Measurements from ENCODE around the gene MMS19.

Gene MMS19

DNA sequence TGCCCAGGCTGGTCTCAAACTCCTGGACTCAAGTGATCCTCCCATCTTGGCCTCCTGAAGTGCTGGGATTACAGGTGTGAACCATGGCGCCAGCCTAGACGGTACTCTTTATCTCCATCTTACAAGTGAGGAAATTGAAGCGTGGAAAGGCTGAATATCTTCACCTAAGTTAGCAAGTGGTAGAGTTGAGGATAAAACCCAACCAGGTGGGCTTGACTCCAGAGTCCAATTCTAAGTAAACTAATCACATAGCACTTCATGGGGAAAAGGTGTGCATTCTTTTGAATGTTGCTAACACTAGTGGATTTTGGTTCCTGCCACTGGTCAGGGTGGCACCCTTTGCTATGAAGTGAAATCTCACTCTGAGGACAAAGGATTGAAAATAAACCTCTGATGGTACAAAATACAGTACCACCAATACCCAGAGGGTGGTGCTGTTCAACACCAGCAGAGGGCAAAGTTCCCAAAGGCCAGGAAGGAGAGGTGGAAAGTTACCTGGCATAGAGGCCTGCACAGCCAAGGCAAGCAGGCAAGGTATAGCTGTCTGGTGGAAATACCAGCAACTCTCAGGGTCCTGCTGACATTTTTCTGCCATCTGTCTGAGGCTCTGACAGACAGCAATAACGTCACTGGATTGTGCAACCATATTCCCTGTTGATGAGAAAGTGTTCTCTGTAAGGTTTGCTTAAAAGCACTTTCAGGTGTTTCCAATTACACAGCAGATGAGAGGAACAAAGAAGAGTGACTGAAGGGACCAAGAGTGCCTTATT is 34.7 kb downstream of the MMS19 start:
- TF ChIP-seq, protein P1, sequence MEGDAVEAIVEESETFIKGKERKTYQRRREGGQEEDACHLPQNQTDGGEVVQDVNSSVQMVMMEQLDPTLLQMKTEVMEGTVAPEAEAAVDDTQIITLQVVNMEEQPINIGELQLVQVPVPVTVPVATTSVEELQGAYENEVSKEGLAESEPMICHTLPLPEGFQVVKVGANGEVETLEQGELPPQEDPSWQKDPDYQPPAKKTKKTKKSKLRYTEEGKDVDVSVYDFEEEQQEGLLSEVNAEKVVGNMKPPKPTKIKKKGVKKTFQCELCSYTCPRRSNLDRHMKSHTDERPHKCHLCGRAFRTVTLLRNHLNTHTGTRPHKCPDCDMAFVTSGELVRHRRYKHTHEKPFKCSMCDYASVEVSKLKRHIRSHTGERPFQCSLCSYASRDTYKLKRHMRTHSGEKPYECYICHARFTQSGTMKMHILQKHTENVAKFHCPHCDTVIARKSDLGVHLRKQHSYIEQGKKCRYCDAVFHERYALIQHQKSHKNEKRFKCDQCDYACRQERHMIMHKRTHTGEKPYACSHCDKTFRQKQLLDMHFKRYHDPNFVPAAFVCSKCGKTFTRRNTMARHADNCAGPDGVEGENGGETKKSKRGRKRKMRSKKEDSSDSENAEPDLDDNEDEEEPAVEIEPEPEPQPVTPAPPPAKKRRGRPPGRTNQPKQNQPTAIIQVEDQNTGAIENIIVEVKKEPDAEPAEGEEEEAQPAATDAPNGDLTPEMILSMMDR (IDR thresholded peaks at IDR 0.05), result peak; percentile 85

DNA sequence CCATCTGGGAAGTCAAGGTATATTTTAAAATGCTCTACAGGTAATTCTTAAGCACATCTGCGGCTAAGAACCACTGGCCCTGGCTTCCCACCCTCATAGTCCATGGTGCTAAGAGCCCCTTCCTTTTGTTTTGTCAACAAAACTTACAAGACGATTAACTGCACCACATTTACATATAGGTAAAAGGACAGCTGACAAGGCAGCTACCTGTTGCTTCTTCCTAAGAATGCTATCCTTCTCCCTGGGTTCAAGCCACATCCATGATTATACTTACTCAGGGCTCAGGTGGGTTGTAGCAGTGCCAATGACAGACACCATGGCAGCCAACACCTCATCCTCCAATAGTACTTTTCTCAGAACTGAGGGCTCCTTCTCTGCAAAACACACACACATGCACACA is 35.9 kb downstream of the MMS19 start:
- TF ChIP-seq, protein P1 (IDR thresholded peaks at IDR 0.05), result no peak

DNA sequence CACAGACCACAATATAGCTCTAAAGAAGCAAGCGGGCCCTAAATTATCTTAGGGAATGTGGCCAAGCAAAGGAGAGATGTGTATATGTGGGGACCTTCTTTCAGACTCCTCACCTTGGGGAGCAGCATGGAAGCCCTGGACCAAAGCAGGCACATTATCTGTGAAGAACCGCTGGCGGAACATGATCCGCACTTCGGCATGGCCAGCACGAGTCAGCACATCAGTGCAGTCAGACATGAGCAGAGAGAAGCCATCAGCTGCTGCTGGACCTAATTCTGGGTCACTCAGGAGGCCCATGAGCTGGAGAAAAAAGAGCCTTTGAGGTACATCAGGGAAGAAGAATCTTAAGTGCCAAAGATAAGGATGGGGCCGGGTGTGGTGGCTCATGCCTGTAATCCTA is 38.3 kb downstream of the MMS19 start:
- TF ChIP-seq, protein P1 (IDR thresholded peaks at IDR 0.05), result no peak

DNA sequence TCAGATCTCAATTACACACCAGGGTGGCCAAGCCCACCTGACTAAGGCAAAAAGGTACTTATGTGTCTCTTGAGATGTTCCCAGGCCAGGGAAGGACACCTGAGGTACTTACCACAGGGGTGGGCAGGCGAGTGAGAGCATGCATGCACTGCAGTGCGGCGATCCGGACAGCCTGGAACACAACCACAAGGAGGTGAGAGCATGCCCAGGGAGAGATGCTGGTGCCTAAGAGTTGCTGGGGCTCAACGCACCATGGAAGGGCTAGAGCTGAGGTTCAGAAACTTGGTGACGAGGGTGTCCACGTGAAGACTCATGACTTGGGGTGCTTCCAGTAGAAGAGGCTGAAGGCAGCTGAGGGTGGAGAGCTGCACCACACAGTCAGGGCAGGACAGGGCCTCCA is 39.1 kb downstream of the MMS19 start:
- TF ChIP-seq, protein P1 (IDR thresholded peaks at IDR 0.05), result no peak

DNA sequence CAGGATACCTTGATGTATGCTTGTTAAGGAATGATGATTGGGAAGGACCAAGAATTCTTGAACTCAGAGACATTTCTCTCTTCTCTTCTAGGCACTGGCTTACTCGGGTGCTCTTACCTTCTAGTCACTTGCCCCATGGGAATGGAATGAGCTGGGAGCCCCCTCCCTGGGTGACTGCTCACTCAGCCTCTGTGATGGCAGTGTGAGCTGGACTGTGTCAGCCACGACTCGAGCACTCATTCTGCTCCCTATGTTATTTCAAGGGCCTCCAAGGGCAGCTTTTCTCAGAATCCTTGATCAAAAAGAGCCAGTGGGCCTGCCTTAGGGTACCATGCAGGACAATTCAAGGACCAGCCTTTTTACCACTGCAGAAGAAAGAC is 41.5 kb downstream of the MMS19 start:
- TF ChIP-seq, protein P1 (IDR thresholded peaks at IDR 0.05), result no peak

DNA sequence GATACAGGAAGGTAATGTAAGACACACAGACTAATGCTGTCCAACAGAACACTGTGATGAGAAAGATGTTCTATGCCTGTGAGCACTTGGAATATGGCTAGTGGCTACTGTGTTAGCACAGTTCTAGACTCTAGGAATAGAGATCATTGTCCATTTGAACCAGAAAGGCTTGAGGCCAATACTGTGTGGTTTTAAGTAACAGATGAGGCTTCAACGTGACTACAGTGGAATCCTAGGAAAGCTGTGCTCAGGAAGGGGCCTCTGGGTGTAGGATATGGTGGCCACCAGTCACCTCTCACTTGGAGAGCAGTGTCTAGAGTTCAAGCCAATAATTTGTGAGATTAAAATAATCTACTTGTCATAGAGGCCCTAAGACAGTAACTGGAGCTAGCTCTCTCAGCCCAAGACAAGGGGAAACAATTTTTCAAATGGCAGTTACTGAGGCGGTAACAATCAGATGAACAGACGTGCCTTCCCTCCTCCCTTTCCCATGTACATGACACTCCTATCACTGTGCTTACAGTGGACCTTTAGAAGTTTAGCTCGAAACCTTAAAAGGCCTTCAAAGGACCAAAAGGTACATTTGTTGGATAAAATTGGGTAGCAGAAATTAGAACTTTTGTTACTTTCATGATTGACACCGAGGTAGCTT is 42.1 kb downstream of the MMS19 start:
- TF ChIP-seq, protein P1 (IDR thresholded peaks at IDR 0.05), result no peak

DNA sequence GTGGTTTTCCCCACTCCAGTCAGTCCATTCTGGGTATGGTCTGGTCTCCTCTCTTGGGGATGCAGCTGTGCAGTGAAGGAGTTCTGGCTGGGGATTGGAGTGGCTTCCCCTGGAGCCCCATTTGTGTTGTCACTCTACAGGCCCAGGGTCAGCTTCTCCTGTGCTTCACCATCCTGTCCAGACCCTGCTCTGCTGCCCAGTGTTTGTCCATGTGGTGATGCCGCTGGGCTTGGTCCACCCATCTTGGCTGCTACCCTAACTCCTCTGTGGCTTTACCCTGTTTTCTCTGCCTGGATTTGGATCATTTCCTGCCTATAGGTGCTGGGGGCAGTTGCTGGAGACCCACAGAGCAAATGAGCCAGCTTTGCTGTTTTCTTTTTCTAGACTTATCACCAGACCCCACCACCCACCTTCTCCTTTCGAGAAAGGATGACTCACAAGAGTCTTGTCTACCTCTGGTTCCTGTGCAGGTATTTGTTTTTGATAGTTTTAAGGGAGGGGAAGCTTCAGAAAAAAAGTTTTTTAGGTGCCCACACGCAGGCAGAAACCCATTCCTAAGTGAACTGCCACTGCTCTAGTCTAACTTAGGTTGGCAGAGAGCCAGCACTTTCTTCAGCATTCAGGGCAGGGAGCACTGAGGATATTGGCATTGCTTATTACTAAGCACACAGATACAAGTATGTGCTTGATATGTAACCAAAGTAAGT is 43.7 kb downstream of the MMS19 start:
- TF ChIP-seq, protein P1 (IDR thresholded peaks at IDR 0.05), result no peak
